NCI-H2081 (cell line): ENCODE measurements around the gene GOPC.

Experiments used
- DNase-seq, 2 experiments: peaks; one replicate each; lab custom pipeline; 2025; lab: John Stamatoyannopoulos, UW

GOPC gene

DNA sequence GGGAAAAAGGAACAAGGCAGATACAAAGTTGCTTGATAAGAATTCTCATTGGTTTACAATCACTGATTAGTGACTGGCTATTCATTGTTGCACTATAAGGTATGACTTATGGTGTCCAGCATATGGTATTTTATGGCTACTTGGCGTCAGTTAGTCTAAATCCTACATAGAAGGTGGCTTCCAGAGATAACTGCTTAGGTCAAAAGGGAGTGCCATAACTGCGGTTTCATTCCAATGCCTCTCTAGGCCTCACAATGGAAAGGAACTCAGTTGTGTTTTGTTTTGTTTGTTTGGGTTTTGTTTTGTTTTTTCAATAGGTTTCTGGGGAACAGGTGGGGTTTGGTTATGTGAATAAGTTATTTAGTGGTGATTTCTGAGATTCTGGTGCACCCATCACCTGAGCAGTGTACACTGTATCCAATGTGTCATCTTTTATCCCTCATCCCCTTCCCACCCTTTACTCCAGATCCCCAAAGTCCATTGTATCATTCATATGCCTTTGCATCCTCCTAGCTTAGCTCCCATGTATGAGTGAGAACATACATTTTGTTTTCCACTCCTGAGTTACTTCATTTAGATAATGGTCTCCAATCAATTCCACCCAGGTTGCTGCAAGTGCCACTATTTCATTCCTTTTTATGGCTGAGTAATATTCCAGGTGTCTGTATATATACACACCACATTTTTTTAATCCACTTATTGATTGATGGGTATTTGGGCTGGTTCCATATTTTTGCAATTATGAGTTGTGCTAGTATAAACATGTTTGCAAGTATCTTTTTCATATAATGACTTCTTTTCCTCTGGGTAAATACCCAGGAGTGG is 7.0 kb downstream of the GOPC start:
- no peak for DNase-seq

DNA sequence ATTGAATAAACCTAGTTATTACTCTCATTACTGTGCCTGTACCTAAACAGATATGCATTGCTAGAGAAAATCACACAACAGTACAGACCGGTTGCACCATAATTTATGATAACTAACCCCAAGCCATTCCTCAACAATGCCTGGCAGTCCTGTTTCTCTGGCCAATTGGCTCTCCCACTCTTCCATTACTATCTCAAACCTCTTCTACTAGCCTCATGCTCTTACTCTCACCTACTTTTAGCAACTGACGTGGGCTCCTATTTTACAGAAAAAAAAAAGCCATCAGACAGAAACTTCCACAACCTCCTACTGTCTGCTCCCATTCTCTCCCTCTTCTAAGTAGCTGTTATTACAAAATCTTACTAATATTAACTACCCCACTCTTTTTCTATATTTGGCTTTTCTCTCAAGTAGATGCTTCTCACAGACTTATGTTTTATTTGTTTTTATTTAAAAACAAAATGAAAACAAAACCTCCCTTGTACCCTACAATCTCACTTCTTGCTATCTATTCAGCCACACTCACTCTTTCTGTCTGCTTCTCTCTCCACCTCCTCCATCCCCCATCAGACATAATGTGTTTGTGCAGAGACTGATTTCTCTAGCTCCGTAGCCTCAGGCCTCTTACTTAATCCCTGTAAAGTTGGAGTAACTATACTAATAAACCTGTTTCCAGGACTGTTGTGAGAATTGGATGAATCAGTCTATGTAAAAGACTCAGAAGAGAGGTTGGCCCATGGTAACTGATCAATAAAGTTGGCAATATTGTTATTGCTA is 9.1 kb downstream of the GOPC start:
- DNase-seq: no peak

DNA sequence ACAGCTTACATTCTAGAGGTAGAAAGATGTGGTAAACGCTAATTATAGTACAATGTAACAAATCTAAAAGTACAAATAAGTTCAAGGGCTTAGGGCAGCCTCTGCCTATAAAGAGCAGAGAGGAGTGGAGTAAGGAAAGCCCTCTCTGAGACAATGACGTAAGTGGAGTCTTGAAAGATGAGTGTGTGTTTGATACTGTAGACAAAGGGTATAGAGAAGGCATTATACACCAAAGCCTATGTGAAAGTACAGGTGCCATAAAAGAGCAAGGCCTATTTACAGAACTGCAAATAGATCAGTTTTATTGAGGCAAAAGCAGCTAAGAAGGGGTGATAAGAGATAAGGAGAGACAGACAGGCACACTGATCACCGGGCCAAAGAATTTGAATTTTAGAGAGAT is 10.9 kb downstream of the GOPC start:
- no peak for DNase-seq

DNA sequence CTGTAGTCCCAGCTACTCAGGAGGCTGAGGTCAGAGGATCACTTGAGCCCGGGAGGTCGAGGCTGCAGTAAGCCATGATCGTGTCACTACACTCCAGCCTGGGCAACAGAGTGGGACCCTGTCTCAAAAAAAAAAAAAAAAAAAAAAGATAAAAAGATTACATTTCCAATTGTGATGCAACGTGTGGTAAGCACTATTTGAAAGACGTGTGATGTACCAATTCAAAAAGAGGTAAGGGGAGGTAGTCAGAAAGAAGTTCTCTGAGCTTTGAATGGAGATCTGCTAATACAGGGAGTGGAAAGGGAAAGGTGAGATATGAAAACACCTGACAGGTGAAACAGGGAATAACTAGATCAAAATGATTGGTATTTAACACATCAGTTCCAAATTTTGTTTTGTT is 11.9 kb downstream of the GOPC start:
- DNase-seq: no peak

DNA sequence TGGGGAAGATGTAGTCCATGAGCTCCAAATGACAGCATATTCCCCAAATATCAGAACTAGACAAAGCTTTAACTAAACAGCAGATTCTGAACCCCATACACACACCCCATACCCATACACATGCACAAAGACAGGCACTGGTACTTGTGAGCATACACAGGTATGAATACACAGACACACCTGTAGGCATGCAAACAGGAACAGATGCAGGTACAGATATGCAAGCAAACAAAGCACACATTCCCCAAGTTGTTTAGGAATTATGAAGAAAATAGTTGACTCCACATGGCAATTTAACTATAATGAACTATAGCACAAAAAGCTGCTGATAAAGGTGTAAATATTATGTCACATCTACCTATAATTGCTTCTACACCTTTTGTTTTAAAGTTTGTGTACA is 16.7 kb downstream of the GOPC start:
- no peak for DNase-seq

DNA sequence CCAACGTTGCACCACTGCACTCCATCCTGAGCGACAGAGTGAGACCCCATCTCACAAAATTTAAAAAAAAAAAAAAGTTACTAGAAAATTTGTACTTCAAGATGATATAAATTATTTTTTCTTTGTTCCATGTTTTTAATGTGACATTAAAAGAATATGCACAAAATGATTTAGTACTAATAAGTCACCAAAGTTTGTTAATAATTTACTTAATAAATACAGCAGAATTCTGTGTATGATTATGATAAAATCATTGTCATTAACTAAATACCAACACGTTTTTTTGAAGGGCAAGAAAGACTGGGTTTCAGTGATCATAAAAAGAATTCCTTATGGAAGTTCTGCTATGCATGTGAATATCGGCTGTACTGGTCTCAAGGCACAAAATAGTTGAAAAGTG is 28.1 kb downstream of the GOPC start:
- no peak for DNase-seq

DNA sequence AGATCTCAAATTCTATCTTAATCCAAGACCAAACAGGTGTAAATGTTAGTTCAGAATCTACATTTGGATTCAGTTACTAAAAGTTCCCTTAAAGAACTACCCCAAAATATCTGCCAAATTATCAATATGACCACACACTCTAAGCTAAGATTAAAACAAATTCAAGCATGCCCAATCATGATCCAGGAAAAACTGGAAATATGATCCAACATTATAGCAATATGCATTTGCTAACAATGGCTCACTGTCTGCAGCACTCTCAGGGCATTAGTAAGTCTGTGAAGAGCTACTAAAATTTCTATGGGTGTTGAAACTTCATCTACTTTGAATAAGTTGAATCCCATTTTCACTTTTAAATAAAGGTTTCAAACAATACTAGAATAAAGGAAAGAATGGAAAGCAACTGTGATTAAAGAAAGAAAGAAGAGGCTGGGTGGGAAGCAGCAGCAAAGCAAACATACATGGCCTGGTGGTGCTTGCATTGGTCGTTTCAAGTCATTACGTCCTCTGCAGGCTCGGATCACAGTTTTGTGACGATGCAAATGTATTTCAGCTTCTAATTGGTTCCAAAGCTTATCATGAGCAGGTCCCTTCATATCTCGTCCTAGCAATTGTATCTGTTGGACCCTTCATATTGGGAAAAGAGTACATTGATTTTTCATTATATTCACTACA is 29.2 kb downstream of the GOPC start:
- DNase-seq: no peak

DNA sequence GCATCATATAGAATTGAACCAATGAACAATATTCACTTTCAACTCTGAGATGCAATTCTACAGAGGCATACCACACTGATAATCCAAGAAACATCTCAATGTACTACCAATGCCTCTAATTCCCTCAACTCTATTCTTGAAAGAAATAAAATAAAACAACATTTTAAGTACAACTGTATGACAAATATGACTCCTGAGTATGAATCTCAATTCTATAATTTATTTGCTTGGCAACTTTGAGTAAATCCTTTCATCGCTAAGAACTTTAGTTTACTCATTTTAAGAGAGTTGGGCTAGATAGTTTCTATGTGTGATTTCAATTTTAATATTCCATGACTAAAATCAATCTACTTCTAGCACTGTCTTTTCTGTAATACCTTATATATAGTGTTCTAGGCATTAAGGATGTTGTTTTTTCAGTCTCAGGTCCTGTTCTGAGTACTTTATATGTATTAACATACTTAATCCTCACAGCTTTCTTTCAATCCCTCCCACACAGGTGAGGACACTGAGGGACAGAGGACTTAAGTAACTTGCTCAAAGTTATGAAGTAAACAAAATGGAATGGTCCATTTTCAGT is 33.4 kb downstream of the GOPC start:
- no peak for DNase-seq

DNA sequence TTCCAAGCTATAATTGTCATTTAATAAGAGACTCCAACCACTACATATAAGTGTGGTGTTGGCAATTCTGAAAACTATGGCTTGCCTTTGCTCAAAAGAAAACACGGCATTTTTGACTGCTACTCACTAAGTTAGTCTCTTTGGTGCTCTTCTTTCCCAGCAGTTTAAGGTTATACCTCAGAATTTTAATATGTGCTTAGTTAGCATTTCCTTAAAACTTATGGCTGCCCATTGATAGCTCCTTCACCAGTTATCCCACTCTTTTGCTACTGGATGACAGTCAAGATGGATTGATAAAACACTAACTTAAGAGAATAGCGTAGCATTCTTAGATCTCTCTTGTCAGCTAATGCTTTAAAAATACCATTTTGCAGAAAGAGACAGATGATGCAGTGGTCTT is 34.1 kb downstream of the GOPC start:
- no peak for DNase-seq

DNA sequence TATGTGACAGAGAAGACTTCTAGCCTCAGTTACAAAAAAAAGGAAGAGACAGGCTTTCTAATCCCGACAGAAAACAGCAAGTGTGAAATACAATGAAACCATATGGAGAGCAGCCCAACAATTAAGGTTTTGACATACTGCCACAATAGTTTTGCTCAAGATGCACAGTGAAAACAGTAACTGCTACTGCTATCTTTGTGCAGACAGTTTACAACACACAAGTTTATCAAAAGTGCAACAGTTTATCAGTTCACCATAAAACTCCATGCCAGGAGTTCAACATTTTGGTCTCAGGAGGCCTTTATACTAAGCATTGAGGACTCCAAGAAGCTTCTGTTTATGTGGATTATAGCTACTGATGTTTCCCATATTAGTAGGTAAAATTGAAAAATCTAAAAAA is 37.6 kb downstream of the GOPC start:
- DNase-seq: no peak

DNA sequence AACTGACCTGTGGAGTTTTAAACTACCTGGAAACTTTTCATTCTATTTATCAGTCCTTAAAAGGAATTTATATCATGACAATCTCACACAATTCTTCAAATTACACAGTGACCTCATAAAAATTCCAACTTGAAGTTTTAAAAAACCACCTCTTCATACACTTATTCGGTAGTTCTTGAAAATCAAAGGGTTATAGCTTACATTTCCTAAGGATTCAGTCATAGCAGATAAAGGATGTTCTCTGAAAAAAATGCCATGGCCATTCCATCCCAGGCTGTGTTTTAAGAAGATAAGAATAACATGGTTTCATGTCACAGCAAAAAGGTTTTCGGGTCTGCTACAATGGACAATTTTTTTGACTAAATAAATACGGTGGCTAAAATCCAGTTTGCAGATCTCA is 41.2 kb downstream of the GOPC start:
- no peak for DNase-seq

DNA sequence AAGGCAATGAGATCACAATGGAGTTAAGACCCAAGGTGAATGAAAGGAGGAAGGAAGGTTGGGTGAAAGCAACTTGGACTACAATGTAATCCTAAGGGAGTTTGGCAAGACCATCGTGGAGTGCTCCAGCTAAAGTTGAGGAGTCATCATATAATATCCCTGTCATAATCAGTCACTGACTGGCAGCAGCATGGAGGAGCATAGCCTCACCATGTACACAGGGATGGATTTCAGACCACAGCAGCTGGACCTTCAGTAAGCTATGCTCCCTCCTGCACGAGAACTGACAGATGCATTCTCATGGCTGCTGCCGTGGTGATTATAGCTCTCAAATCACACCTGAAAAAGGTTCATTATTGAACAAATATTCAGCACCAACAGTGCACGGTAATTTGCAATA is 43.0 kb downstream of the GOPC start:
- no peak for DNase-seq

DNA sequence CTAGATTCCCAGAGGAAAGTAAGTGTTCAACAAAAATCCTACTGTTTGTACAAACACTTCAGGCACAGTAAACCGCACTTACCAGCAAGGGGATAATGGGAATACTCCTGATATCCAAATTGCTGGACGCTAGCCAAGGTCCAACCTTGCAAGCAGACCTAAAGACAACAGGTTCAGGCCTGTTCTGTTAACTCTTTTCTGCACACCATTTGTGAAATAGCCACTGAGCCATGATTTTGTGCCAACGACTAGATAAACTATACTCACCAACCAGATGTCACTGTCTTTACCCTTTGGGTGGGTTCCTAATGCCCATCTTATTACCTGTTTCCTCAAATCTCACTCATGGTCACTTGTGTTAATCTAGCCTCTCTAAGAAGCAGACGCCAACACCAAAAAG is 43.5 kb downstream of the GOPC start:
- DNase-seq: no peak

DNA sequence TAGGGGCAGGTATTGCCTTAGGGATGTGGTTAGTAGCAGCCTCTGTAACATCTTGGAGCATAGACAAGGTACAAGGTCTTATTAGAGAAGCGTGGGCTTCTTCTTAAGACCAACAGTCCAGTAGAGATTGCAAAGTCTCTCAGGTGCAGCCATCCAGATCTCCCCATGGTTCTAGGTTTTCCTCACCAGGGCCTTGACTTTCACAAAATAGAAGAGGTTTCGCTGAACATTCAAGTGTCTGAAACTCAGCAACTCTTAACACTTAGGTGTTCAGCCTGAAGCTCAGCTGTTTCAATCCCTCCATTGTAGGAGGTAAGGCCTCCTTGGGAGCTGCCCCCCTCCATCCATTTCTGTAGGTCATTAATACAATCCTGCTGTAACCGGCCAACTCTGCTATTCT is 44.4 kb downstream of the GOPC start:
- no peak for DNase-seq

DNA sequence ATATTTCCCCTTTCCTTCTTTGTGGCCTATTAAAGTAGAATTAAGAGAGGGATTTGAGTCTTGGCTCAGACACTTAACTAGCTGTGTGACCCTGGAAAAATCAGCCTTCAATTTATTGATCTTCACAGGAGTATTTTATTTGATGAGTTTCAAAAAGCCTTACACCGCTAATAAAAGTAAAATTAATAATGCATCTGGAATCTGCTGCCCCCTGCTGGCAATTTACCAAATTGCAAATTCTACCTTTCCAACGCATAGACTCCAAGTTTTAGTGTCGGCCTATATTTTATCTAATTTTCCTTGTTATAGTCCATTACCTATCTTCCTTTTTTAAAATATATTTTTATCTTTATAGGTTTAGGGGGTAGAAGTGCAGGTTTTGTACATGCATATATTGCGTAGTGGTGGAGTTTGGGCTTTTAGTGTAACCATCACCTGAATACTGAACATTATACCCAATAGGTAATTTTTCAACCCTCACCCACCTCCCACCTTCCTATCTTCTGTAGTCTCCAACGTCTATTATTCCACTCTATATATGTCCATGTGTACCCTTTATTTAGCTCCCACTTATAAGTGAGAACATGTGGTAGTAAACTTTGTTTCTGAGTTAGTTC is 46.3 kb downstream of the GOPC start:
- DNase-seq: peak in 1 of 2 experiments; percentile 13

DNA sequence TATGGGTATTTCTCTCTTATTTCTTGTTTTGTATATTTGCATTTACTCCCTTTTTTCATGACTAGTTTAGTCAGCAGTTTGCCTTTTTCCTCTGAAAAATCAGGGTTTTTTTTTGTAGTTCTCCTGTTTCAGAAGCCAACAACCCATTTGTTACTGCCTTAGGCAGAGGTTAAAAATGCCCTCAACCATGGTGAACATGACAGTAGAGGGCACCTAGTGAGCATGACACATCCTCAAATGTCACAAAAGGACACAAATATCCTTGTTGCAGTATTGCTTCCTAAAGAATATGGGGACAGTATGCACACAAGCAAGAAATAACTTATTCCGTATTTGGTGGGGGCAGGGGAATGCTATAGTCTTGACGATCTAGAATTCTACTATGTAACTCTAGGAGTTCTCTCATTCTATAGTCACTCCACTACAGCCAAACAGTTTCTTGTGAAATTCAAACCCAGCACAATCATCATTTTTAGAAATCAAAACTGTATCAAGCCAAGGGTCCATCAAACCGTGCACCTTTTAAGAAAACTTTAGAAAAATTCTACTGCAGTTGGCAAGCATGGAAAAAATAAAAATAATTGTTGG is 47.0 kb downstream of the GOPC start:
- DNase-seq: no peak

DNA sequence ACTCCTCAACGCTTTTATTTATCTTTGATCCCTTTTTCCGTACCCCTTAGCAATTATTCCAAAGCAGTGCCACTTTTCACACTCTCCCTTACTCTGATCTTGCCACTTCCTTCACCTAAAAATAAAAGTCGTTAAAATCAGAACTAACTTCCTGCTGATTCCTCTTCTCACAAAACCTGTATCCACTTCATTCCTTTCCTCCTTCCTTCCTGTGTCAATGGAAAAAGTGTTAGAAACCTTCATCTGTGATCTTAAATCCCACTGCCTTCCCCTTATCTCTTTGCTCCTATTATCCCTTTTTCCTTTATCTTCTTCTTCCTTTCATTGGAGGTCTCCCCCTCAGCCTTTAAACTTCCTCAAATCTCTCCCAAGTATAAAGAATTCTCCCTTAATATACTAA is 49.2 kb downstream of the GOPC start:
- DNase-seq: no peak

DNA sequence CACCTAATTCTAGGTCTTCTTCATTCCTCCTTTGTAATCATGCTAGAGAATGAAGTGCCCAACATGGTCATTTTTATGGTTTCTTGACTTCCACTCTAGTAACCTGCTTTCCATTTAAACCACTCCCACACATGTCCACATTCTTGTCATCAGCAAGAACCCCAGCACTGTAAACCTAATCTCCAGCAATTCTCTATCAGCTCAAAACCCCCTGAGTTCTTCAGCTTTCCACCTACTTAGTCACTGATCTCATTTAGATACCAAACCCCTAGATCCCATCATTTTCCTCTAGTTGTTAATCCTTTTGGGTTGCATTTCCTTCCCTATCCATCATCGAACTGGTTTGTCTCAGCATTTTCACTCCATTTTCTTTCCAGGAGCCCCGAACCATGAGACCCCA is 49.7 kb downstream of the GOPC start:
- DNase-seq: no peak

DNA sequence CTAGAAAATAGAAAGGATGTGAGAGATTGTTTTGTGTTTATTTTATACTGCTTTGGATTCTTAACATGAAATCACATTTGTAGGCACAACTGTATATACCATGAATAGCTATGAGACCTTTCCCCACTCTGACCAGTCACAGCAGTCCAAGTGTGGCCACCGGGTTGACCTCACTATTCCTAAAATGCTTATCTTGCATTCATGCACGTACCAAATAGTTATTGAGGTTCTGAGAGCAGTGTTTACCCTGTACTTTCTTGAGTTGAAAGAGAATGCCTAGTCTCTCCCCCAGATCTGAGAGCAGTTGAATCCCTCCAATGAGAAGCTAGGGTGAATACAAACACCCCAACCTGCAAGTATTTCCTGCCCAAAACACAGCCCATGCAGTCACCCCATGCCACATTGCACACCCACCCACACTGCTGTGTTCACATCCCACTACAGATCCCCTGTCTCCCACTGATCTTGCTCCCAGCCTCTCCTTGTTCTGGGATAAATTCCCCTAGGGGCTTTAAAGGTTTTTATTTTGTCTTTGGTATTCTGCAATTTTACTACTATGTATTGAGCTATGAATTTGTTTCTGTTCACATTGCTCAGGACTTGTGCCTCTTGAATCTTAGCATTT is 51.6 kb downstream of the GOPC start:
- no peak for DNase-seq

DNA sequence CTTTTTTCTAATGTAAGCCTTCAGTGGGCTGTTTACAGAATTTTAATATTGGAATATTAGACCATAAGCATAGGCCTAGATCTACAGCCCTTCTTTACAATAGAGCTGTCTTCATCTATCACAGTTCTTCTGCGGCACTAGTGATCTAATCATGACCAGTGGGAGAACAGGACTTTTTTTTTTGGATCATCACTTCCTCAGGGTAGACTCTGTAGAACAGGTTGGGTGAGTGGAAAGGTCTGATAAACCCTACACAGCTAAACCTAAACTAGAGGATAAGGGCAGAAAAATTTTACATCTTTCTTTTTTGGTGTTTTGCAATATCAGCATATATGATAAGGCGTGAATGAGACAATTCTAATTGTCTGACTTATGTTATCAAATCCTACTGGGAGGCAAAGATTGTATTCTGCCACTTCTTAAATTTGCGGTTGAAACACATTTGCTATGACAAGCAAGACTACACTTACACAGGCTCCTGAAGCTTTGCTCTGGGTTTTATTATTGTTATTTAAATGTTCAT is 52.2 kb downstream of the GOPC start:
- no peak for DNase-seq

DNA sequence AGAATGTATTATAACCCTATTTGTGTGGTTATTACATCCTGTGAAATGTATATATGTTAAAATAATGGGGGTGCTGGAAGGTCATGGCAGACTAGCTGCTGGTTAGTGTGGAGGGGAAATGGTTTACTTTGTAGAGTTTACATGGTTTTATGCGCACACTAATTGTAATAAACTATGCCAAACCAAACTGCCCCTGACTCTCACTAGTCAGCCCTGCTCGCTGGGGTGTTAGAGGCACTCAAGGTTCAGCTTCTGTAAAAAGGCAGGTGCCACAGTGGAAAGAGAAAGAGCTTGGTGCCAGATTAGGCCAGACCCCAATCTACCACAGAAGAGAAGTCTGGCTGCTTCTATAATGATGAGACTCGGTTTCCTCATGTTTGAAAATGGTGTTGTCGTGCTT is 52.7 kb downstream of the GOPC start:
- DNase-seq: no peak
